CD4-positive, CD25-positive, alpha-beta regulatory T cell (primary cell): Measurements from ENCODE around the gene EXOG. TPM values are rescaled to one million over a fixed set of nuclear protein-coding genes. Genes with fewer than 3 reads are reported as not detected.
A peak's percentile ranks its signal among the peaks of the same experiment; 100 is the strongest.

Experiments
- ATAC-seq, 2 donors: fragments of 150-1000 bp; cut with Tn5 transposase; one replicate each; pipeline ENCODE4 v1.10.0; 2021; ENCODE audit warnings: low read depth in 2 of 2, moderate number of reproducible peaks in 2 of 2, moderate library complexity in 1 of 2
- DNase-seq, 3 donors: peaks; one replicate each; pipeline versions ENCODE4 v3.0.0 to v3.0.0-alpha.2; 2012 to 2022; ENCODE audit warnings: mixed read lengths in 1 of 3
- H3K27ac ChIP-seq: one replicate; pipeline ENCODE4 v1.7.0; 2013; ENCODE audit warnings: mild to moderate bottlenecking, low read length; ENCODE audit not compliant: insufficient read depth, poor library complexity, severe bottlenecking
- H3K27me3 ChIP-seq: one replicate; pipeline ENCODE4 v1.7.0; 2013; ENCODE audit warnings: low read length; ENCODE audit not compliant: control insufficient read depth, insufficient read depth
- H3K36me3 ChIP-seq: one replicate; pipeline ENCODE4 v1.7.0; 2013; ENCODE audit warnings: mild to moderate bottlenecking, low read length, moderate library complexity; ENCODE audit not compliant: control insufficient read depth, insufficient read depth
- H3K4me1 ChIP-seq: 2 replicates; pipeline ENCODE4 v1.7.0; 2013; ENCODE audit warnings: mild to moderate bottlenecking, low read length; ENCODE audit not compliant: insufficient read depth, control insufficient read depth, poor library complexity, severe bottlenecking
- H3K4me3 ChIP-seq: one replicate; pipeline ENCODE4 v1.7.0; 2013; ENCODE audit warnings: low read depth, mild to moderate bottlenecking, low read length, moderate library complexity
- H3K9me3 ChIP-seq, 2 experiments: 1 replicate in 1 of 2; 2 replicates in 1 of 2; pipeline ENCODE4 v1.7.0; 2013; ENCODE audit warnings: low read length in 2 of 2, mild to moderate bottlenecking in 1 of 2, moderate library complexity in 1 of 2; ENCODE audit not compliant: control insufficient read depth in 2 of 2
- H3K27ac Mint-ChIP-seq, 3 donors: one replicate each; pipeline ENCODE4 v1.8.0; 2020 to 2022; ENCODE audit warnings: mild to moderate bottlenecking in 3 of 3, mixed read lengths in 3 of 3, moderate library complexity in 2 of 3
- H3K27me3 Mint-ChIP-seq: one replicate; pipeline ENCODE4 v1.8.0; 2022; ENCODE audit warnings: mild to moderate bottlenecking, mixed read lengths
- H3K36me3 Mint-ChIP-seq: one replicate; pipeline ENCODE4 v1.8.0; 2020; ENCODE audit warnings: mixed read lengths
- H3K4me1 Mint-ChIP-seq, 4 donors: one replicate each; pipeline ENCODE4 v1.8.0; 2020 to 2022; ENCODE audit warnings: mixed read lengths in 4 of 4, mild to moderate bottlenecking in 1 of 4
- H3K4me3 Mint-ChIP-seq, 4 donors: one replicate each; pipeline ENCODE4 v1.8.0; 2020 to 2022; ENCODE audit warnings: mild to moderate bottlenecking in 4 of 4, mixed read lengths in 4 of 4, moderate library complexity in 3 of 4
- H3K9me3 Mint-ChIP-seq, 7 donors: one replicate each; pipeline ENCODE4 v1.8.0; 2020 to 2022; ENCODE audit warnings: mixed read lengths in 7 of 7, mild to moderate bottlenecking in 3 of 7, moderate library complexity in 2 of 7
- polyA plus RNA-seq, 4 donors: library from polyadenylated mRNA; unstranded; fragments of 300-500 nt; fragmentation: Illumina TruSeq; gene quantifications; one replicate each; pipeline ENCODE4 v1.2.3, GENCODE V29; 2021
- total RNA-seq: library from RNA; stranded (reverse); gene quantifications from one replicate; pipeline ENCODE4 v1.2.3, GENCODE V29; 2022

Gene EXOG
- total and polyA plus RNA-seq, 5 donors from 2014 or later, result 5.9 to 26.0 (median 9.5) TPM

DNA sequence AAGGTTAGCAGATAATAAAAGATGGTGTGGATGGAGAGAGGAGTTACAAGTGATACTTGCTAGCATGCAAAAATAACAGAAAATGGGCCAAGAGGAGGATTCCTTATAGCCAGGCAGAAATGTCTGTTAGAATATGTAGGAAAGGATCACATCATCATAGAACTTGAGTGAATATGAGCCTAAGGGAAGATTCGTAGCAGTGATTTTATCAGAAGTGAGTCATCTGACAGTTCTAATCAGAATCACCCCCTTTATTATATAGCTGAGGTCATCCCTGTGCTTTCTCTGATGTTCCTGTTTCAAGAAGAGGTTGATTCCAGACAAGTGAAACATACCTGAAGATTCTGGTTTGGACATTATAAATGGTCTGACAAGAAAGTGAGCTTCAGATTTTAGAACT is 22.9 kb downstream of the EXOG start:
- no peaks in the 10 kb centered on the region for H3K27me3 ChIP-seq
- Mint-ChIP-seq H3K27me3 (no peaks in the 10 kb centered on the region), H3K36me3 (peaks cover 21% of the 10 kb centered on the region), H3K27ac (peak overlapping the region; percentile 52 to 95 (median 89)), H3K9me3 (no peaks in the 10 kb centered on the region), H3K4me1 (peaks cover 17 to 34% (median 28%) of the 10 kb centered on the region in 4 donors), H3K4me3 (no peak overlapping the region)
- peak overlapping the region; percentile 53 for H3K4me3 ChIP-seq
- no peak for ATAC-seq
- peak overlapping the region; percentile 16 for H3K27ac ChIP-seq
- DNase-seq, result no peak
- H3K4me1 ChIP-seq, result peaks cover 19% of the 10 kb centered on the region
- H3K9me3 ChIP-seq, result no peaks in the 10 kb centered on the region
- H3K36me3 ChIP-seq, result peaks cover 22% of the 10 kb centered on the region

DNA sequence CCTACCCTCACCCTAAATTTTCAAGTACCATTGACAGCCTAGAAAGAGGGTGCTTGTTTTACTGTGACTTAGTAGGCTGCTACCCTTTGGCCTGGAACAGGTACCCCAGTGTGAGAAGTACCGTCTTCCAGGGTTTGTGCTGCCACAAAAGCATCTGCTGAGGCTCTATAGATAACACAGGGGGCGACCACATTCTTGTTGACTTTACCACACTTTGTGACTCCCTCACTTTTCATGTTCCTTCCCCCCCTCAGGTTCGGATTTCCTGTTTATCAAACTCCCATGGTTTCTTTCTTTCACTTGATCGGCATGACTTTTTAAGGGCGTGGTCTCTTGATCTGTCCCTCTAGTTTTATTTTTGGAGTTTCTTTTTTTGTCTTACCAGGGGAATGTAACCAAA is 23.5 kb downstream of the EXOG start:
- peak overlapping the region; percentile 53 for H3K4me3 ChIP-seq
- peak in 2 of 3 donors; percentile 39 to 67 for DNase-seq
- peaks cover 19% of the 10 kb centered on the region for H3K4me1 ChIP-seq
- peaks cover 21% of the 10 kb centered on the region for H3K36me3 ChIP-seq
- H3K27me3 Mint-ChIP-seq, result no peaks in the 10 kb centered on the region
- peaks cover 17 to 34% (median 28%) of the 10 kb centered on the region in 4 donors for H3K4me1 Mint-ChIP-seq
- peak in 1 of 2 donors; percentile 63 for ATAC-seq
- no peaks in the 10 kb centered on the region for H3K27me3 ChIP-seq
- peak overlapping the region; percentile 53 for H3K27ac ChIP-seq
- H3K27ac Mint-ChIP-seq, result peak overlapping the region; percentile 52 to 95 (median 89)
- no peaks in the 10 kb centered on the region for H3K9me3 ChIP-seq
- H3K4me3 Mint-ChIP-seq, result peak overlapping the region; percentile 37 to 81 (median 50)
- no peaks in the 10 kb centered on the region for H3K9me3 Mint-ChIP-seq
- H3K36me3 Mint-ChIP-seq, result peaks cover 23% of the 10 kb centered on the region

DNA sequence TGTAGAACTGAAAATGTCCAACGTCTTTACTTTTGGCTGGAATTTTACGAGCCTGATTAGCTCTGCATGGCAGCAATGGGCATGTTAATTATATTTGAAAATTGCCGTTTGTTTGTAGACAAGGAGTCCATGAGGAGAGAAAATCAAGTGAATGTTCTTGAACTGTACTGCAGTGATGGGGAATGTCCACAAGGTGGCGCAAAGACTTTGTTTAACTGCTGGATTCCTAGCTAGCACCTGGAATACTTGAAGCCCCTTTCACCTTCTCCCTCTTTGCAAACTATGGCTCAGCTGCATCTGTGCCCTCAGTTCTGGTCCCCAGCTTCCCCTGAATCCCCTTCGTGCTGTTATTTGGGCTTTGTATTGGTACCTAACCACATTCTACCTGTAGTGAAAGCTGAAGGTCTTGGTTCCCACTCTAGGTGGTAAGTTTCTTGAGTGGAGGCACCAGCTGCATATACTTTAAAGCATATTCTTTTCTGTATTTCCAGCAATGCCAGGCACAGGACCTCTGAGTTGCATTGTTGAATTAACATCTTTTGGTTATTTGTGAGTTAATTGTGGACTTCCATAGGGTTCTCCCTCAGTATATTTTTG is 25.3 kb downstream of the EXOG start:
- peaks cover 26% of the 10 kb centered on the region for H3K36me3 ChIP-seq
- no peaks in the 10 kb centered on the region for H3K9me3 ChIP-seq
- Mint-ChIP-seq H3K9me3 (no peaks in the 10 kb centered on the region), H3K27me3 (no peaks in the 10 kb centered on the region), H3K27ac (peak overlapping the region in 2 of 3 donors; percentile 28 to 61), H3K4me1 (peaks cover 17 to 34% (median 32%) of the 10 kb centered on the region in 4 donors), H3K36me3 (peaks cover 39% of the 10 kb centered on the region), H3K4me3 (no peak overlapping the region)
- H3K27me3 ChIP-seq, result no peaks in the 10 kb centered on the region
- no peak overlapping the region for H3K4me3 ChIP-seq
- H3K4me1 ChIP-seq, result peaks cover 19% of the 10 kb centered on the region
- H3K27ac ChIP-seq, result no peak overlapping the region
- ATAC-seq (peak; percentile 57 to 69), DNase-seq (peak; percentile 40 to 78 (median 62))

DNA sequence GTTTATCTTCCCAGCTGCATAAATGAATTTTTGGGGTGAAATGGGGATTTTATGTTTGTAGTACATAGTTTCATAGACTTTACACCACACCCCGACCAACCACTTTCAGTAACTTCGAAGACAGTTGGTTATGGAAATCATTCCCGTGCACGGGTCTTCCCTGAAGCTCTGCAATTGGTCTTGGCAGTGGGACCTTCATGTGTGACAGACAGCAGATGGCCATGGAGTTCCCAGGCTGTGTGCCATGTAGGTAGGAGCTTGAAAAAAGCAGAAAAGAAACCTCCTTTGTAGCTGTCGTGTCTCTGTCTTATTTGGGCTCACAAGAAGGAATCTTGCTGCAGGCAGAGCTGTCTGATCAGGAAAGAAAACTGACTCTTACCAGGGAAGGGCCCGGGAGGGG is 25.9 kb downstream of the EXOG start:
- H3K9me3 ChIP-seq, result no peaks in the 10 kb centered on the region
- H3K4me3 Mint-ChIP-seq, result no peak overlapping the region
- no peak overlapping the region for H3K4me3 ChIP-seq
- no peaks in the 10 kb centered on the region for H3K9me3 Mint-ChIP-seq
- H3K27ac ChIP-seq, result no peak overlapping the region
- peaks cover 23% of the 10 kb centered on the region for H3K36me3 ChIP-seq
- no peak for DNase-seq
- H3K27me3 ChIP-seq, result no peaks in the 10 kb centered on the region
- ATAC-seq, result no peak
- H3K27ac Mint-ChIP-seq, result no peak overlapping the region
- peaks cover 39% of the 10 kb centered on the region for H3K36me3 Mint-ChIP-seq
- peaks cover 18 to 33% (median 31%) of the 10 kb centered on the region in 4 donors for H3K4me1 Mint-ChIP-seq
- peaks cover 19% of the 10 kb centered on the region for H3K4me1 ChIP-seq
- no peaks in the 10 kb centered on the region for H3K27me3 Mint-ChIP-seq

DNA sequence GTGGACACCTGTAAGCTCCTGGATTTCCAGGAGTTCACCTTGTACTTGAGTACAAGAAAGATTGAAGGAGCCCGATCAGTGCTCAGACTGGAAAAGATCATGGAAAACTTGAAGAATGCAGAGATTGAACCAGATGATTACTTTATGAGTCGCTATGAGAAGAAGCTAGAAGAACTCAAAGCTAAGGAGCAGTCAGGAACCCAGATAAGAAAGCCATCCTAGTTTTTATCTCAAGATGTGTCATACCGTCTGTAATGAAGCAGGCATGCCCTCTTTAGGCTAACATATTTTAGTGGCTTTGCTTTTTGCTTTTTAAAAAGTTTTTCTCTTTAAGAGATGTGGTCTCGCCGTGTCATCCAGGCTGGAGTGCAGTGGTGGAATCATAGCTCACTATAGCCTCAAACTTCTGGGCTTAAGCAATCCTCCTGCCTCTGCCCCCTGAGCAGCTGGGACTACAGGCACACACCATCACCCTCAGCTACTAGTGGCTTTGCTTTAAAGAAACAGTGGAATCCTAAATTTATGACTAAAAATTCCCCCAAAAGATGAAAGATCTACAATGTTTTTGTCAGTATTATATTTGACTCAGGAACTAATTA is 28.1 kb downstream of the EXOG start:
- H3K27ac Mint-ChIP-seq, result peak overlapping the region in 2 of 3 donors; percentile 36 to 39
- no peaks in the 10 kb centered on the region for H3K27me3 Mint-ChIP-seq
- DNase-seq (no peak), ATAC-seq (no peak)
- H3K9me3 ChIP-seq, result no peaks in the 10 kb centered on the region
- H3K27ac ChIP-seq, result no peak overlapping the region
- peaks cover 23% of the 10 kb centered on the region for H3K36me3 ChIP-seq
- H3K9me3 Mint-ChIP-seq, result no peaks in the 10 kb centered on the region
- H3K4me3 ChIP-seq, result no peak overlapping the region
- peaks cover 14 to 26% (median 21%) of the 10 kb centered on the region in 4 donors for H3K4me1 Mint-ChIP-seq
- no peak overlapping the region for H3K4me3 Mint-ChIP-seq
- H3K4me1 ChIP-seq, result peaks cover 12% of the 10 kb centered on the region
- peaks cover 47% of the 10 kb centered on the region for H3K36me3 Mint-ChIP-seq
- H3K27me3 ChIP-seq, result no peaks in the 10 kb centered on the region

DNA sequence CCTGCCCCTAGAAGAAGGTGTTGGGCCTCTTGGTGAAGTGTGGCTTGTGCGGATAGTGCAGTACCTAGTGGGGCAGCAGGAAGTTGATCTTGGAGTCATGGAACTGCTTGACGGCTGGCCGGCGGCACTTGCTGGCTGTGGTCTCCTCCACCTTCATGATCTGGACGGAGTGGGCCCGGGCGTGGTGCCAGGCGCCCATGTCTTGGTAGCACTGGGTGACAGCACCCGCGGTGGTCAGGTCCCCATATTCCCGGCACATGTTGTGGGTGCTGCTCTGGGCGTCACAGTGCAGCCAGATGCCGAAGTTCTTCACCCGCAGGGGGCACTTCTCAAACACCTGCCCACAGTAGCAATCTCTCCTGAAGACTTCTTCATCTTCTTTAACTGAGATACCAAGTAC is 30.7 kb downstream of the EXOG start:
- Mint-ChIP-seq H3K9me3 (no peaks in the 10 kb centered on the region), H3K36me3 (peaks cover 56% of the 10 kb centered on the region), H3K4me1 (peaks cover 0 to 8% (median 3%) of the 10 kb centered on the region in 4 donors), H3K27me3 (no peaks in the 10 kb centered on the region), H3K27ac (no peak overlapping the region), H3K4me3 (no peak overlapping the region)
- H3K36me3 ChIP-seq, result peaks cover 23% of the 10 kb centered on the region
- no peaks in the 10 kb centered on the region for H3K4me1 ChIP-seq
- ATAC-seq (no peak), DNase-seq (no peak)
- H3K9me3 ChIP-seq, result no peaks in the 10 kb centered on the region
- H3K27me3 ChIP-seq, result no peaks in the 10 kb centered on the region
- H3K4me3 ChIP-seq, result no peak overlapping the region
- no peak overlapping the region for H3K27ac ChIP-seq

DNA sequence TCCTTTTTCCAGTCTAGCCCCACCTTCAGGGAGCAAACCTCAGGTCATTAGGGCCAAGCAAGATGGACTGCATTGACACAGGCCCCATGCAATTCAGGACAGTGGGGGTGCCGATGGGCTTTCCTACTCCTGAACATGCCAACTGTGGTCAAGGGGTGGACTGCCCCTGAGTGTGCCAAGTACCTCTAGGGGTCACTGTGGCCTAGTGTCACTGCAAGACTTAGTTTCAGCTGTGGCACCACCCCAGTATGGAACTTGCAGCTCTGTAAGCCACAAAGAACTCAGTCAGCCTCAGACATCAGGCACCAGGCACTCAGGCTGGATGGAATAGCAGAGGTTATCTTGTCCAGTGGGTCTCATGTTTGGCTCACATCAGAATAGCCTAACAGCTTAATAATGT is 32.3 kb downstream of the EXOG start:
- H3K4me3 Mint-ChIP-seq, result no peak overlapping the region

DNA sequence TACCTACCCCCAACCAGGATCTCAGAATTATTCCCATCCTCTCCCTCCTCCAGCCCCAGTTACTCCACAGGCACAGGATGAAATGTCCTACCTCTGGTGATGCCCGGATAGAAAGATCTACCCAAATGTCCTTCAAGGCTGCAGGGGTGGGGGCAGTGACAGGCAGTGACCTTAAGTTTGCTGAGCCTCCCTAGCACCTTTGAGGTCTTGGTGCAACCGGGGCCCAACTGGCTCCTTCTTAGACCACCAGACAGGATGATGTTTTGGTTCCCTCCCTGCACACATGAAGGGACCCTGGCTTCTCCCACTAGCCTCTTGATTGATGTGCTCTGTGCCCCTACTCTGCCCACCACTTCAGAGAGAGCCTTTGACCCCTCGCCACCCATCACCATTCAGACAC is 36.4 kb downstream of the EXOG start:
- no peaks in the 10 kb centered on the region for H3K27me3 ChIP-seq
- no peak overlapping the region for H3K4me3 ChIP-seq
- ATAC-seq (no peak), DNase-seq (no peak)
- Mint-ChIP-seq H3K4me1 (peaks cover 0 to 5% (median 1%) of the 10 kb centered on the region in 4 donors), H3K27ac (peak overlapping the region in 1 of 3 donors; percentile 77), H3K36me3 (peaks cover 29% of the 10 kb centered on the region), H3K4me3 (no peak overlapping the region), H3K9me3 (no peaks in the 10 kb centered on the region), H3K27me3 (no peaks in the 10 kb centered on the region)
- H3K9me3 ChIP-seq, result no peaks in the 10 kb centered on the region
- H3K36me3 ChIP-seq, result peaks cover 3% of the 10 kb centered on the region
- no peak overlapping the region for H3K27ac ChIP-seq
- no peaks in the 10 kb centered on the region for H3K4me1 ChIP-seq

More for the DNA sequence above, 32.3 kb downstream of the EXOG start:
- H3K36me3 Mint-ChIP-seq, result peaks cover 59% of the 10 kb centered on the region
- no peak overlapping the region for H3K27ac ChIP-seq
- no peak overlapping the region for H3K27ac Mint-ChIP-seq
- no peak for ATAC-seq
- H3K27me3 ChIP-seq, result no peaks in the 10 kb centered on the region
- no peaks in the 10 kb centered on the region for H3K27me3 Mint-ChIP-seq
- DNase-seq, result no peak
- peaks cover 0 to 8% (median 5%) of the 10 kb centered on the region in 4 donors for H3K4me1 Mint-ChIP-seq
- H3K9me3 ChIP-seq, result no peaks in the 10 kb centered on the region
- H3K4me1 ChIP-seq, result no peaks in the 10 kb centered on the region
- peaks cover 23% of the 10 kb centered on the region for H3K36me3 ChIP-seq
- H3K4me3 ChIP-seq, result no peak overlapping the region
- no peaks in the 10 kb centered on the region for H3K9me3 Mint-ChIP-seq
